Measurements from ENCODE around the gene MUC20.

Gene MUC20

DNA sequence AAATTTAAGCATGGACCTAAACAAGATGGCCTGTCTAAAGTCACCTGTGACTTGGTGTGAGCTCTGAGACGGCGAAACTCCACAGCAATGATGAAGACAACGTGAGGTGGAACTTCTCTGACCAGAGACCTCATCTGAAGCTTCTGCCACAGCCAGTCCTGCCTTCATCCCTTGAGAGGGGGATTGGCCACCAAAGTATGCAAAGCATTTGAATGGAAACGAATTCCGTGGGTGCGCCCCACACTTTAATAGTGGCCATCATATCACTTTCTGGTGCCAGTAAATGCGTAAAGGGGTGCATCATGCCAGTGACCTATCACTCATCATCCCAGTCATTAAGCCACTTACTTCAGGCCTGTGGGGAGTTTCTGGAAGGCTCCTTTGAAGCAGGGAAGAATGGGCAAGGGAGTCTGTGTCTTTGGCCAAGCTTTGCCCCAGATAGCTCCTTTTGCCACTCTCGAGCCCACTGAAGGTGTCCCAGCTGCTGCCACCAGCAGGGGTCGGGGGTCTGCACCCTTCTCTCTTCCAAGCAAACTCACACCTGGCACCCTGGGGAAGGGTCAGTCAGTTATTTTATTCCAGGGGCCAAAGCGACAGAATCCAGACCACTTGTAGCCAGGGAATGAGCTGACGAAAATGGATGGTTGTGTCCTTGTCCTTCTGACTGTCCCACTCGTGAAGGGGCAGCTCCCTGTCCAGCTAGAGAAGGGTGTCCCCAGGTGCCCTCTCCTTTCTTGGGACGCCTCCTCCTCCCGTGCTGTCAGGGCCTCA is 17.7 kb downstream of the MUC20 start:
- TF ChIP-seq, protein P1, sequence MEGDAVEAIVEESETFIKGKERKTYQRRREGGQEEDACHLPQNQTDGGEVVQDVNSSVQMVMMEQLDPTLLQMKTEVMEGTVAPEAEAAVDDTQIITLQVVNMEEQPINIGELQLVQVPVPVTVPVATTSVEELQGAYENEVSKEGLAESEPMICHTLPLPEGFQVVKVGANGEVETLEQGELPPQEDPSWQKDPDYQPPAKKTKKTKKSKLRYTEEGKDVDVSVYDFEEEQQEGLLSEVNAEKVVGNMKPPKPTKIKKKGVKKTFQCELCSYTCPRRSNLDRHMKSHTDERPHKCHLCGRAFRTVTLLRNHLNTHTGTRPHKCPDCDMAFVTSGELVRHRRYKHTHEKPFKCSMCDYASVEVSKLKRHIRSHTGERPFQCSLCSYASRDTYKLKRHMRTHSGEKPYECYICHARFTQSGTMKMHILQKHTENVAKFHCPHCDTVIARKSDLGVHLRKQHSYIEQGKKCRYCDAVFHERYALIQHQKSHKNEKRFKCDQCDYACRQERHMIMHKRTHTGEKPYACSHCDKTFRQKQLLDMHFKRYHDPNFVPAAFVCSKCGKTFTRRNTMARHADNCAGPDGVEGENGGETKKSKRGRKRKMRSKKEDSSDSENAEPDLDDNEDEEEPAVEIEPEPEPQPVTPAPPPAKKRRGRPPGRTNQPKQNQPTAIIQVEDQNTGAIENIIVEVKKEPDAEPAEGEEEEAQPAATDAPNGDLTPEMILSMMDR (IDR thresholded peaks at IDR 0.05; ENCODE audit: low read depth, low read length): no peak
- TF ChIP-seq MYC (IDR thresholded peaks at IDR 0.05; ENCODE audit: low read depth, low read length) (no peak), POLR2A (IDR thresholded peaks at IDR 0.05; ENCODE audit: extremely low read depth, insufficient read length) (no peak)
- TF ChIP-seq, protein P2, sequence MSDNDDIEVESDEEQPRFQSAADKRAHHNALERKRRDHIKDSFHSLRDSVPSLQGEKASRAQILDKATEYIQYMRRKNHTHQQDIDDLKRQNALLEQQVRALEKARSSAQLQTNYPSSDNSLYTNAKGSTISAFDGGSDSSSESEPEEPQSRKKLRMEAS (IDR thresholded peaks at IDR 0.05; ENCODE audit: low read depth, low read length): no peak
- no peak overlapping the region for H3K4me3 ChIP-seq (ENCODE audit: low read depth, low read length)
- DNase-seq (ENCODE audit: low read depth): no peak

DNA sequence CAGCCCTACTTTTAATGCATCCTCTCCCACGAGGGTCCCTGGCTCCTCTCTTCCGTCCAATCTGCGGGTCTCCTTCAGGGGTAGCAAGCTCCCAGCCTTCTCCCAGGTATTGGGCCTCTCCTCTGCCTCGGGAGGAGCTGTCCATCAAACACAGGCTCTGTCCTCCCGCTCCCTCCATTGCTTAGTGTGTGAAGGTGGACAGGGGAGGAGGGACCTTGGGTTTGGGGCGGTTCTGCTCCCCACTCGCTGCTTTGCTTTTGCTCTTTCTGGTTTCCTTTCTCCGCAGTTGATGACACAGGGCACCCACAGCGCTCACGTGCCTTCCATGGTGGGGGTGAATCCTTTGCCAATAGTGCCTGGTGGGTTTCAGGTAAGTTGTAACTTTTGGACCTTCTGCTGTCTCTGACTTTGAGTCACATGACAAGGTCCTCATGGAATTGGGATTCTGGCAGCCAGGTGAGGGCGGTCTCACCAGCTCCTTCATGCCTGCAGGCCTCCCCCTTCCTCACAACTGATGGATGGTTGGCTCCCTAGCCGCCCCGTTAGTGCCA is 18.9 kb downstream of the MUC20 start:
- no peak for DNase-seq (ENCODE audit: low read depth)
- TF ChIP-seq, protein P1 (IDR thresholded peaks at IDR 0.05; ENCODE audit: low read depth, low read length): no peak
- TF ChIP-seq, protein P2 (IDR thresholded peaks at IDR 0.05; ENCODE audit: low read depth, low read length): no peak
- TF ChIP-seq POLR2A (IDR thresholded peaks at IDR 0.05; ENCODE audit: extremely low read depth, insufficient read length) (no peak), MYC (IDR thresholded peaks at IDR 0.05; ENCODE audit: low read depth, low read length) (no peak)
- no peak overlapping the region for H3K4me3 ChIP-seq (ENCODE audit: low read depth, low read length)

DNA sequence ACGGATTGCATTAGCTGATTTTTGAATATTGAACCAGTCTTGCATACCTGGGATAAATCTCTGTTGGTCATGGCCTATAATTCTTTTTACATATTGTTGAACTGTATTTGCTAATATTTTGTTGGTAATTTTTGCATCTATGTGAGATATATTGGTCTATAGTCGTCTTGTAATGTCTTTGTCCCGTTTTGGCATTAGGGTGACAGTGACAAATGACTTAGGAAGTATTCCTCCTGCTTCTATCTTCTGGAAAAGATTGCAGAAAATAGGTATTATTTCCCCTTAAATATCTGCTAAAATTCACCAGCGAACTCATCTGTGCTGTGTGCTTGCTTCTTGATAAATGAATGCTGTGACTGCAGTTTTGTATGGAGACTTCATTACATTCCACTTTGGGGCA is 23.7 kb downstream of the MUC20 start:
- TF ChIP-seq MYC (IDR thresholded peaks at IDR 0.05; ENCODE audit: low read depth, low read length) (no peak), POLR2A (IDR thresholded peaks at IDR 0.05; ENCODE audit: extremely low read depth, insufficient read length) (no peak)
- TF ChIP-seq, protein P1 (IDR thresholded peaks at IDR 0.05; ENCODE audit: low read depth, low read length): no peak
- TF ChIP-seq, protein P2 (IDR thresholded peaks at IDR 0.05; ENCODE audit: low read depth, low read length): no peak
- no peak overlapping the region for H3K4me3 ChIP-seq (ENCODE audit: low read depth, low read length)
- no peak for DNase-seq (ENCODE audit: low read depth)

DNA sequence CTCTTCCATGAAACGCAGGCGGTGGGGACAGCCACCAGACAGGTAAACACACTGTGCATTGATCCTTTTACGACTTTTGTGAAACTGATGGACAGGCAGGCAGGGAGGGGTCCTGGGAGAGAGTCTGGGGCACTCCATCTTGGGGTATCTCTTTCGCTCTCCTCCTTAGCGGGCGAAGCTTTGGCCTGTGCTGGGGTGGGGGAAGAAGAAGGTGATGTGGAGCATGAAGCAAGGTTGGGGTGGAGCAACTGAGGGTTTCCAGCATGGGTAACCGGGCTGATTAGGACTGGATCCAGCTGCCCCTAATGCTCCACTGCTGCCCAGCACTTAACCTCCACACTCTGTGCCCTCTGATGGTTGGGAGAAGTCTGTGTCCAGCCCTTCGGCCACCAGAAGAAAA is 25.6 kb downstream of the MUC20 start:
- H3K4me3 ChIP-seq (ENCODE audit: low read depth, low read length): no peak overlapping the region
- TF ChIP-seq, protein P1 (IDR thresholded peaks at IDR 0.05; ENCODE audit: low read depth, low read length): no peak
- TF ChIP-seq POLR2A (IDR thresholded peaks at IDR 0.05; ENCODE audit: extremely low read depth, insufficient read length): no peak
- no peak for TF ChIP-seq MYC (IDR thresholded peaks at IDR 0.05; ENCODE audit: low read depth, low read length)
- TF ChIP-seq, protein P2 (IDR thresholded peaks at IDR 0.05; ENCODE audit: low read depth, low read length): no peak
- no peak for DNase-seq (ENCODE audit: low read depth)

DNA sequence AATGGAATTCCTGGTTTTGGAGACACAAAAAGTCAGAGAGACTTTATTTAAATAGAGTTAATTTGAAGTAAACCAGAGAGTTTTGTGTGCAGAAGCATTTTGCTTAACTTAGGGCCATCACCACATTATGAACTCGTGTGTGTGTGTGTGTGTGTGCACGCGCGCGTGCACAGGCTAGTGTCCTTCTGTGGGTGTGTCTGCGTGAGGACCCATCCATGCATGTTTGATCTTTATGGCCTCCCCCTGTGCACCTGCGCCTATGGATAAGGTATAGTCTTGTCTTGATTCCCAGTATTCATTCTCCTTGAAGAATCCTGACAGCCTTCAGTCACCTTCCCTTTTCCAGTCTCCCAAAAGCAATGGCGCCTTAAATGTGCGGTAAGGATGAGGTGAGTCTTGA is 26.0 kb downstream of the MUC20 start:
- TF ChIP-seq MYC (IDR thresholded peaks at IDR 0.05; ENCODE audit: low read depth, low read length) (no peak), POLR2A (IDR thresholded peaks at IDR 0.05; ENCODE audit: extremely low read depth, insufficient read length) (no peak)
- TF ChIP-seq, protein P2 (IDR thresholded peaks at IDR 0.05; ENCODE audit: low read depth, low read length): no peak
- TF ChIP-seq, protein P1 (IDR thresholded peaks at IDR 0.05; ENCODE audit: low read depth, low read length): no peak
- no peak for DNase-seq (ENCODE audit: low read depth)
- H3K4me3 ChIP-seq (ENCODE audit: low read depth, low read length): no peak overlapping the region

Data from NB4 (cell line).